GM18867 (cell line): ENCODE results near the gene KICS2.

Source experiments
- ATAC-seq: cut with Tn5 transposase; IDR thresholded peaks from one replicate; pipeline ENCODE4 v1.9.1; 2021; ENCODE audit warnings: mild to moderate bottlenecking, moderate library complexity; ENCODE audit not compliant: unreplicated experiment

KICS2 gene

GRCh38 chr12:64222009-64222765 is at the start of gene KICS2:
KICS2 (minus strand) TSS chr12:64222296; CDS start chr12:64222237, 59 bp downstream.
- ATAC-seq = peak; percentile 93

DNA sequence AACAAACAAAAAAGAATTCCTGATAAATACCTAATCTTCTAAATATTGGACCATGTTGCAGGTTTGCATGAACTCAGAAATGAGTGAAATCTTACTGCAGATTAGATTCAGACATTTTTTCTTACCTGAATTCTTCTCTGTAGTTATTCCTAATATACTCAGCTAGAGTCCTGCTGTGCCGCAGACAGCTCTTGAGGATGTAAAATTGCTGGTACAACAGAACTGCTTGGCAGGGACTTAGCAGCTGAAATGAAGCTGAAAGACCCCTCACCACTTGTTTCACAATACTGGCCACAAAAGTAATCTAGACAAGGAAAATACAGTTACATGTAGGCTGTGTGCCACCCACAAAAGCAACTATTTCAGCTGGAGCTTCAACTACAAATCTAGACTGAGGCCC is 48.3 kb upstream of the KICS2 start:
- ATAC-seq = no peak

DNA sequence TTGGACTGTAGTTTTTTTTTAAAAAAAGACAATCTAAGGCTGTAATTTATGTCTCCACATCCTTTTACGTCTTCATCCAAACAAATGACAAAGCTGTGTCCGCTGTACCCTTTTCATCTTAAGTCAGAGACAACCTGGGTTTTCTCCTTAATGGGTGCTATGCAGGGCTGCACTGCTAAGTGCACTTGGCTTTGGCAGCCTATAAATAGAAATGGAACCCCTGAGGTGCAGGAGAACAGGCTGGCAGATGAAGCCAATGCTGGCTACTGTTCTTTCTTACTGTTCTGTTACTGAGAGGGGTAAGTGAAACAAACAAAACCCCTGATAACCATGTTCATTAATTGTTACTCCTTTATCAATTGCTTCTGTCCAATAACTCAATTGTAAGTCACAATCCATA is 47.1 kb upstream of the KICS2 start:
- no peak for ATAC-seq

- no peak for ATAC-seq
Observed at GRCh38 chr12:64268409-64268808, 46.3 kb upstream of the KICS2 start.

GRCh38 chr12:64265839-64266238 is 43.7 kb upstream of the KICS2 start:
- ATAC-seq = peak; percentile 55

- no peak for ATAC-seq
Observed at GRCh38 chr12:64261813-64262212, 39.7 kb upstream of the KICS2 start.

DNA sequence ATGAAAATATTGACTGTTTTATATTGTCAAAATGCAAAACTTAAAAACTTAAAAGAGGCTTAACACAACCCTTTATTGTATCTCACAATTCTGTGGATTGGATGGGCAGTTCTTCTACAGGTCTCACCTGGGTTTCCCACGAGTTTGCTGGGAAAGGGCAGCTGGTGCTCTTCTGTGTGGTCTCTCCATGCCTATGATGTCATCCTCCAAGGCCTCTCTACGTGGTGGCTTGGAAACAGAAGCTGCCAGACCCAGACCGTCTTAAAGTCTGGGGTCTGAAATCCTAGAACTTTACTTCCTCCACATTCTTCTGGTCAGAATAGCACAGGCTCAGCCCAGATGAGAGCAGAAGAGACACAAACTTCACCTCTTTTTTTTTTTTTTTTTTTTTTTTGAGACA is 36.5 kb upstream of the KICS2 start:
- ATAC-seq = no peak

DNA sequence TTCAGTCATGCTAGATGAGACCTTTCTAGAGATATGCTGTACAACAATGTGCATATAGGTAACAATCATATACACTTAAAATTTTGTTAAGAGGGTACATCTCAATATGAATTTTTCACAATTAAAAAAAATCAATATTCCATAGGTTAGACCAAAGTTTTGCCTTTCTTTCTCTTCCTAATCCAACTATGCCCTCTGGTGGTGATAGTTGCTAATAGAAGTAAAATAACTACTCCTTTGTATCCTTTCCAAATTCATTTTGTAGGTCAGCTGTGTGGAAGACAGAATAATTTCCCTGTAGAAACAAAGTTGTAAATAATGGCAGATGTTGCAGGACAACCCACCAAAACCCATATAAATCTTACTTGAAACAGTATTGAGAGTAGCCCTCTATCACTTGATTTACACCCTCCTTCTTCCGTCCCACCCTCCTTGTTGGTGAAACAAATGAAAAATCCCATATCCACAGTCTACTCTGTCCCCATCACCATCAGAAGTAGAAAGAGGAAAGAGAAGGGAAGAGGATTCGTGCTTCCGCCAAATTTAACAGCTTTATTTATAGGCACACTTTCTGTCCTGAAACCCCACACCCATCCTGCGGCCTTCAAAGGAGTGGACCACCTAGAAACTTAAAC is 34.2 kb upstream of the KICS2 start:
- no peak for ATAC-seq

DNA sequence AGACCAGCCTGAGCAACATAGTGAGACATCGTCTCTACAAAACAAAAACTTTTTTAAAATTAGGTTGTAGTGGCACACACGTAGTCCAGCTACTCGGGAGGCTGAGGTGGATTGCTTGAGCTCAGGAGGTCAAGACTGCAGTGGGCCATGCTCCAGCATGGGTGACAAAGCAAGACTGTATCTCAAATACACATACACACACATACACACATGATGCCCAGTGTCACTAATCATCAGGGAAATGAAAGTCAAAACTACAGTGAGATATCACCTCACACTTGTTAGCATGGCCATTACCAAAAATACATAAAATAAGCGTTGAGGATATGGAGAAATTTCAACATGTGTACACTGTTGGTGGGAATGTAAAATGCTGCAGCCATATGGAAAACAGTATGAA is 33.2 kb upstream of the KICS2 start:
- no peak for ATAC-seq

DNA sequence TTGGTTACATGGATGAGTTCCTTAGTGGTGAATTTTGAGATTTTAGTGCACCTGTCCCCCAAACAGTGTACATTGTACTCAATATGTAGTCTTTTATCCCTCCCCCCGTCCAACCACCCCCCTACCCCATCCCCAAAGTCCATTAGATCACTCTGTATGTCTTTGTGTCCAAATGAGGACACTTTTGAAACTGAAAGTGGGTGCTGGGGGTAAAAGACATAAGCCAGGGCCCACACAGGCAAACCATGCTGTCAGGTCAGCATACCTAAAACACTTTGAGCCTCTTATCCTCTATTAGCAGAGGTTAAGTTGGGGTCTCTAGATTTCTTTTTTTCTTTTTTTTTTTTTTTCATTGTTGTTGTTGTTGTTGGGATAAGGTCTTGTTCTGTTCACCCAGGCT is 31.3 kb upstream of the KICS2 start:
- ATAC-seq = no peak

- ATAC-seq = no peak
Observed at GRCh38 chr12:64252681-64253080, 30.6 kb upstream of the KICS2 start.

DNA sequence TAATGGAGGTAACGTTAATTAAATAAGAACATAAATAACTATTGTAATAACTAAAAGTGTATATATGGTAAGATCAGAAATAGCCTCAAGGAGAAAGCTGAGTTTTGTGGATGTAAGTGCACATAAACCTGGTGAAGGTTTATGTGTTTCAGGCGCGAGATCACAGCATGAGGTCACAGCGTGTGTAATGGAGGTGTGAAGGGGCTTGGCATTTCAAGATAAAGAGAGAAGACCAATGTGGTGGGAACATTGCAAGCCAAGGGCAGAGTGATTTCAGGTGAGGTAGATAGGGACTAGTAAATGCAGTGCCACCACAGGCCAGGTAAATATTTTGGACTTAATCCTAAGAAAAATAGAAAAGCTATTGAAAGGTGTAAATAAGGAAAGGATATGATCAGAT is 21.7 kb upstream of the KICS2 start:
- ATAC-seq = no peak

DNA sequence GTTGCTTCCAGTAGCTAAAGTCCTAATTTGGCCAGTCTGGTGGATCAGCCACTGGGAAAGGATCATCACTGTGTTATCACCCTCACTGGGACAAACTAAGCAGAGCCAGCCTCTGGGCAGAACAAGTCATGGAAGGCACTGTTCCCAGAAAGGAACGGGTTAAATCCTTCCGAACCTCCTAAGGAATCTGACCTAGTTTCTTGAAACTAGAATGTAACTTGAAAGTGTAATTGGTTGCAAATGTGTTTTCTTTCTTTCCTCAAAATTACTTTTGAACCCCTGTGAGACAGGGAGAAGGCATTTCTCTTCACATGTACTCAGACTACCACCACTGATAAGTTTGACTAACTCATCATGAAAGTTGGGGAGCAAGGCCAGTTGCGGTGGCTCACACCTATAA is 18.7 kb upstream of the KICS2 start:
- no peak for ATAC-seq

GRCh38 chr12:64237382-64237781 is 15.3 kb upstream of the KICS2 start:
- ATAC-seq = no peak

DNA sequence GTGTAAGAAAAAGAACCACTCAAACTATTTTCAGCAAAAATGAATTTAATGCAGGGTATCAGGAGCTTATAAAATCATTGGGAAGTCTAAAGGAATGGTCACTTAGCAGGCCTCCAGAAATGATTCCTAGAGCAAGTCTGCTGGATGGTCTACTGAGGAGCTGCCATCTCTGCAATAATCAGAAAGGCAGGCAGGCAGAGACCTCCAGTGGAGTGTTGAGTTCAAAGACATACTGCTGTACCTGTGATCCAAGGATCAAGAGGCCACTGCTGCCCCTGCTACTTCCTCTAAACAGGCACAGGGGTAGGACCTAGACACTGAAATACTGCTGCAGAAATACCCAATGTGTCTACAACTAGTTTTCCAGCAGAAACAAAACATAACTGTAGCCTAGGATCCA is 14.5 kb upstream of the KICS2 start:
- no peak for ATAC-seq

DNA sequence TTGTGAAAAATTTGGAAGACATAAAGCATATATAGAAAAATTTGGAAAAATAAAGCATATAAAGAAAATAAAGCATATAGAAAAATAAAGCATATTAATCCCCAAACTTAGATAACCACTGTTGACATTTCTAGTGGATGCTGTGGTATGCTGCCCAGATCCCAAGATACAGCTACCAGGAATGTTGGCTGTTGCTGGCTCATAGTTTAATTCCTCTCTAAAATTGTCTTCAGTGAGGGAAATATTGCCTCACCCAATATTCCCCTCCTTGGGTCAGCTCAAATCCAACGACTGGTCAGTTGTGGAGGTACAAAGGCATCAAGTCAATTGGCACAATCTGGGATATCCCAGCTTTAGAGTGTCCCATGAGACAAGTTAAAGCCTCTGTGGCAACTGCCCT is 10.1 kb upstream of the KICS2 start:
- no peak for ATAC-seq

GRCh38 chr12:64229796-64230195 is 7.7 kb upstream of the KICS2 start:
- no peak for ATAC-seq

GRCh38 chr12:64229240-64229639 is 7.1 kb upstream of the KICS2 start:
- no peak for ATAC-seq

DNA sequence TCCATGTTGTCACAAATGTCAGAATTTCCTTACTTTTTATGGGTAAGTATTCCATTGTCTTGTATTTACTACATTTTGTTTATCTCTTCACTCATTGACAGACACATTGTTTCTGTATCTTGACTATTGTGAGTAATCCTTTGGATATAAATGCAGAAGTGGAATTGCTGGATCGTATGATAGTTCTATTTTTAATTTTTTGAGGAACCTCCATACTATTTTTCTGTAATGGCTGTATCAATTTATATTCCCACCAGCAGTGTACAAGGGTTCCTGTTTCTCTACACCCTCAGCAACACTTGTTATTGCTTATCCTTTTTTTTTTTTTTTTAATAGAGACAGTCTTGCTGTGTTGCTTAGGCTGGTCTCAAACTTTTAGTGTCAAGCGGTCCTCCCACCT is 3.5 kb upstream of the KICS2 start:
- ATAC-seq = no peak

- ATAC-seq = peak; percentile 26
Observed at GRCh38 chr12:64221651-64222008, 466 bp downstream of the KICS2 start.

GRCh38 chr12:64220046-64220445 is 2.0 kb downstream of the KICS2 start:
- ATAC-seq = no peak

- no peak for ATAC-seq
Observed at GRCh38 chr12:64219145-64219544, 3.0 kb downstream of the KICS2 start.

DNA sequence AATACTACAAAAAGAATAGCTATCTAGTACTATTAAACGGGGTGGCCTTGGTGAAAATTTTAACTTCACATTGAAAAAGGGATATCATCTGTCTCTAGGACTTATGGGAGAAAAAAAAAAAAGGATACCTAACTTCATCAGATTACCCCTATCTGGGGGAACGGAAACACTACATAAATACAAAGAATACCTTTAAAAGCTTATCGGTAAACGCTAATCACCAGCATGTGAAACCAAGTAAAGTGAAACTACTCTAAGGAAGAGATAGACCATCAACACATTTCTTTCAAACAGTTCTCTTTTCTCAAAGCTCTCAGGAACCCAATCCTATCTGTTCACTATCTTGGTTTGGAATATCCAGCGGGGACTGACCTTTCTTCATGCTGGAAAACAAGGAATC is 3.5 kb downstream of the KICS2 start:
- peak; percentile 38 for ATAC-seq
